D721Med (cell line): ENCODE measurements around the gene DNAH12.

ENCODE experiments used
- DNase-seq: peaks from one replicate; pipeline ENCODE4 v3.0.0; 2011; ENCODE audit warnings: low spot score; ENCODE audit not compliant: insufficient read length
- FAIRE-seq: peaks from 2 replicates; lab custom pipeline; 2011; peaks lifted over from hg19 to GRCh38; lab: Jason Lieb, UNC
- CTCF ChIP-seq: IDR thresholded peaks from 2 replicates; pipeline ENCODE4 v1.5.1; 2012; ENCODE audit warnings: mild to moderate bottlenecking, control low read depth; ENCODE audit not compliant: insufficient read depth; ENCODE audit errors: missing control alignments

The DNAH12 gene

GRCh38 chr3:57275393-57275792 is 268.8 kb downstream of the DNAH12 start:
- DNase-seq, result no peak

GRCh38 chr3:57274845-57275244 is 269.3 kb downstream of the DNAH12 start:
- FAIRE-seq (no peak), DNase-seq (no peak)
- no peak for TF ChIP-seq CTCF

More at GRCh38 chr3:57275393-57275792, 268.8 kb downstream of the DNAH12 start:
- FAIRE-seq, result no peak
- TF ChIP-seq CTCF, result no peak

GRCh38 chr3:57268416-57268815 is 275.7 kb downstream of the DNAH12 start:
- no peak for FAIRE-seq
- DNase-seq, result no peak
- no peak for TF ChIP-seq CTCF

- no peak for TF ChIP-seq CTCF
- DNase-seq, result no peak
- no peak for FAIRE-seq
Measured at GRCh38 chr3:57261929-57262328, 282.2 kb downstream of the DNAH12 start.

- DNase-seq, result no peak
- no peak for TF ChIP-seq CTCF
- FAIRE-seq, result no peak
Measured at GRCh38 chr3:57261119-57261518, 283.0 kb downstream of the DNAH12 start.

GRCh38 chr3:57257678-57258077 is 286.5 kb downstream of the DNAH12 start:
- no peak for FAIRE-seq
- no peak for TF ChIP-seq CTCF

GRCh38 chr3:57256844-57257243 is 287.3 kb downstream of the DNAH12 start:
- FAIRE-seq (no peak), DNase-seq (no peak)
- TF ChIP-seq CTCF, result no peak

More at GRCh38 chr3:57257678-57258077, 286.5 kb downstream of the DNAH12 start:
- DNase-seq, result no peak
